WERI-Rb-1 (cell line): Measurements from ENCODE around the gene PSMB7.

Experiments
- DNase-seq: peaks from one replicate; pipeline ENCODE4 v3.0.0-alpha.2; 2020
- H3K27ac ChIP-seq: fragments of 250-450 bp; sonication (Bioruptor Pico); 2 replicates; pipeline ENCODE4 v1.5.1; 2020; ENCODE audit warnings: mild to moderate bottlenecking, moderate library complexity
- H3K27me3 ChIP-seq: fragments of 250-450 bp; sonication (Bioruptor Pico); 2 replicates; pipeline ENCODE4 v1.5.1; 2021; ENCODE audit warnings: mild to moderate bottlenecking, low read depth, moderate library complexity; ENCODE audit not compliant: insufficient read depth, severe bottlenecking
- H3K36me3 ChIP-seq: fragments of 250-450 bp; sonication (Bioruptor Pico); 2 replicates; pipeline ENCODE4 v1.5.1; 2020; ENCODE audit warnings: mild to moderate bottlenecking, moderate library complexity
- H3K4me3 ChIP-seq: 2 replicates; pipeline ENCODE4 v1.5.1; 2011; ENCODE audit warnings: low read depth, mild to moderate bottlenecking, control low read depth, low read length
- H3K9me3 ChIP-seq: fragments of 250-450 bp; sonication (Bioruptor Pico); 2 replicates; pipeline ENCODE4 v1.5.1; 2021; ENCODE audit warnings: mild to moderate bottlenecking, moderate library complexity; ENCODE audit not compliant: severe bottlenecking
- CTCF ChIP-seq: IDR thresholded peaks from 2 replicates; pipeline ENCODE4 v1.5.1; 2011; ENCODE audit warnings: low read depth, mild to moderate bottlenecking, control low read depth, inconsistent platforms, low read length

Gene PSMB7

DNA sequence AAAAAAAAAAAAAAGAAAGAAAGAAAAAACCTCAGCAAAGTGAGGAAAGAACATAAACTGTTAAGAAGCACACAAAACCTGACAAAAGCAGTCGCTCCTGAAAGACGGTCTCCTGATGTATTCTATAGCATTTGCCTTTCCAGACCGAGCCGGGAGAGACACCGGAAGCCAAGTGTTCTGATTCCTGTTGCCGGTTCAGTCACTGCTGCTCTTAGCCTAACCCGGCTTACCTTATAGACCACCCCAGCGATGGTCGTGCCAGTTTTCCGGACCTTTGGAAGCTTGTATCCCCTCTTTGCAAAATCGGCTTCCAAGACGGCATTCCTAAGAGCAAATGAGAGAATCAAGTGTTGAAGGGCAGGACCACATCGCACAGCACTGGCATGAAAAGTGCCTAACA, 630 bp downstream of the PSMB7 start:
- peaks cover 45% of the 10 kb centered on the region for H3K36me3 ChIP-seq
- no peaks in the 10 kb centered on the region for H3K27me3 ChIP-seq
- TF ChIP-seq CTCF = no peak
- no peak for DNase-seq
- peak overlapping the region; percentile 75 for H3K27ac ChIP-seq
- peak overlapping the region; percentile 75 for H3K4me3 ChIP-seq
- H3K9me3 ChIP-seq = peaks cover 2% of the 10 kb centered on the region

DNA sequence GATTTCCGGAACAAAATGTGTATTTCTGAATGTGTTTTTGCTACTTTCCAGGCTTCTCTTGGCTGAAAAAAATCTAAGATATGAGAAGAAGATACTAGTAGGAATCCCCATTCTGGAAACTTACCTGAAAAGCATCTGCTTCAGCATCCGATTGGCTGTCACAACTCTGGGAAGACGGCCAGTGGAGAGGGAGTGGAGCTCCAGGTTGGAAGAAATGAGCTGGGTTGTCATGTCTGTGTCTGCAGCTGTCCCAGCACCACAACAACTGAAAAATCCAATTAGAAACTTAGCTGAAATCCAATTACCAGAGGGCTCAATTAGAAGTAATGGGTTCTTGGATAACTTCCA, 3.0 kb downstream of the PSMB7 start:
- Histone ChIP-seq H3K27ac (no peak overlapping the region), H3K9me3 (peaks cover 2% of the 10 kb centered on the region), H3K27me3 (no peaks in the 10 kb centered on the region), H3K4me3 (no peak overlapping the region), H3K36me3 (peaks cover 69% of the 10 kb centered on the region)
- no peak for DNase-seq
- no peak for TF ChIP-seq CTCF

GRCh38 chr9:124411514-124412227, 3.6 kb downstream of the PSMB7 start:
- no peak overlapping the region for H3K27ac ChIP-seq
- H3K27me3 ChIP-seq = no peaks in the 10 kb centered on the region
- no peak for TF ChIP-seq CTCF
- DNase-seq = no peak
- H3K36me3 ChIP-seq = peaks cover 74% of the 10 kb centered on the region
- H3K9me3 ChIP-seq = peaks cover 2% of the 10 kb centered on the region
- no peak overlapping the region for H3K4me3 ChIP-seq

GRCh38 chr9:124410321-124410913, 4.8 kb downstream of the PSMB7 start:
- no peak overlapping the region for H3K27ac ChIP-seq
- H3K36me3 ChIP-seq = peaks cover 85% of the 10 kb centered on the region
- no peak for DNase-seq

DNA sequence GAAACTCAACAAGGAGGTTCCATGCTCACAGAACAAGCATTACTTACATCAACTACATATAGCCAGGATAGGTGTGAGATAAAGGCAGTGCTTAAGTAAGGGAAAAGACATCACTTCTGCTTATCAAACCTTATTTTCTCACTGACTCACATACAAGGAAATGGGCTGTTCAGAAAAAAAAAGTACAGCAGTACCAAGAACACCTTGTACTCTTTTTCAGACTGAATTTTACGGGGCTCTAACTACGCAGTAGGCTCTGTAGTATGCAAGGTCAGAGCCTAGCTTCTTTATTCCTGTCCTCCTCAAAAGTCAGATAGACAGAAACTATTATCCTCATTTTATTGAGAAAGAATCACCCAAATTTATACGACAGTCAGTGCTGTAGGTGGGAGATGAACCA, 5.8 kb downstream of the PSMB7 start:
- Histone ChIP-seq H3K4me3 (no peak overlapping the region), H3K36me3 (peaks cover 95% of the 10 kb centered on the region), H3K27me3 (no peaks in the 10 kb centered on the region), H3K9me3 (no peaks in the 10 kb centered on the region), H3K27ac (no peak overlapping the region)
- DNase-seq = no peak
- no peak for TF ChIP-seq CTCF

More at GRCh38 chr9:124410321-124410913, 4.8 kb downstream of the PSMB7 start:
- Histone ChIP-seq H3K4me3 (no peak overlapping the region), H3K27me3 (no peaks in the 10 kb centered on the region), H3K9me3 (no peaks in the 10 kb centered on the region)
- no peak for TF ChIP-seq CTCF
